Measurements from ENCODE around the gene MDN1. TPM values are rescaled to one million over a fixed set of nuclear protein-coding genes. Genes with fewer than 3 reads are reported as not detected.

MDN1 gene
- total RNA-seq, 1 donor, result 21.4 TPM

- H3K36me3 ChIP-seq (ENCODE audit: insufficient read depth, low read length), result peaks cover 82% of the 10 kb centered on the region
- no peak overlapping the region for H3K27ac ChIP-seq (ENCODE audit: low read depth, low read length)
- no peak for TF ChIP-seq CTCF (IDR thresholded peaks at IDR 0.05; ENCODE audit: extremely low read depth, low read depth, low read length)
- no peaks in the 10 kb centered on the region for H3K79me2 ChIP-seq (ENCODE audit: insufficient read depth, low read length)
- no peak for DNase-seq (ENCODE audit: insufficient read length, low spot score, missing footprints)
- H3K4me1 ChIP-seq (ENCODE audit: insufficient read depth, low read length), result no peaks in the 10 kb centered on the region
- no peak overlapping the region for H3K4me2 ChIP-seq (ENCODE audit: insufficient read depth, low read length)
- no peak overlapping the region for H2AFZ ChIP-seq (ENCODE audit: low read length)
- no peaks in the 10 kb centered on the region for H3K27me3 ChIP-seq (ENCODE audit: insufficient read depth, low read length)
- no peaks in the 10 kb centered on the region for H3K9me3 ChIP-seq (ENCODE audit: low read depth, low read length)
- H3K4me3 ChIP-seq (ENCODE audit: insufficient read depth, low read length), result no peak overlapping the region
- no peaks in the 10 kb centered on the region for H4K20me1 ChIP-seq (ENCODE audit: insufficient read depth, low read length)
Measured at GRCh38 chr6:89689732-89690131, 129.9 kb downstream of the MDN1 start.

- no peak for TF ChIP-seq CTCF (IDR thresholded peaks at IDR 0.05; ENCODE audit: extremely low read depth, low read depth, low read length)
- no peaks in the 10 kb centered on the region for H3K79me2 ChIP-seq (ENCODE audit: insufficient read depth, low read length)
- no peak for DNase-seq (ENCODE audit: insufficient read length, low spot score, missing footprints)
- no peaks in the 10 kb centered on the region for H3K27me3 ChIP-seq (ENCODE audit: insufficient read depth, low read length)
- no peak overlapping the region for H2AFZ ChIP-seq (ENCODE audit: low read length)
- no peaks in the 10 kb centered on the region for H4K20me1 ChIP-seq (ENCODE audit: insufficient read depth, low read length)
- no peaks in the 10 kb centered on the region for H3K9me3 ChIP-seq (ENCODE audit: low read depth, low read length)
- H3K27ac ChIP-seq (ENCODE audit: low read depth, low read length), result no peak overlapping the region
- no peak overlapping the region for H3K4me3 ChIP-seq (ENCODE audit: insufficient read depth, low read length)
- no peaks in the 10 kb centered on the region for H3K4me1 ChIP-seq (ENCODE audit: insufficient read depth, low read length)
- peaks cover 73% of the 10 kb centered on the region for H3K36me3 ChIP-seq (ENCODE audit: insufficient read depth, low read length)
- no peak overlapping the region for H3K4me2 ChIP-seq (ENCODE audit: insufficient read depth, low read length)
Measured at GRCh38 chr6:89688328-89688727, 131.3 kb downstream of the MDN1 start.

GRCh38 chr6:89685311-89685710 lies 134.3 kb downstream of the MDN1 start:
- Histone ChIP-seq H4K20me1 (ENCODE audit: insufficient read depth, low read length) (no peaks in the 10 kb centered on the region), H3K9me3 (ENCODE audit: low read depth, low read length) (no peaks in the 10 kb centered on the region), H2AFZ (ENCODE audit: low read length) (no peak overlapping the region), H3K4me1 (ENCODE audit: insufficient read depth, low read length) (no peaks in the 10 kb centered on the region), H3K27me3 (ENCODE audit: insufficient read depth, low read length) (no peaks in the 10 kb centered on the region), H3K4me2 (ENCODE audit: insufficient read depth, low read length) (no peak overlapping the region), H3K36me3 (ENCODE audit: insufficient read depth, low read length) (peaks cover 64% of the 10 kb centered on the region), H3K4me3 (ENCODE audit: insufficient read depth, low read length) (no peak overlapping the region), H3K79me2 (ENCODE audit: insufficient read depth, low read length) (no peaks in the 10 kb centered on the region), H3K27ac (ENCODE audit: low read depth, low read length) (no peak overlapping the region)
- DNase-seq (ENCODE audit: insufficient read length, low spot score, missing footprints), result no peak
- TF ChIP-seq CTCF (IDR thresholded peaks at IDR 0.05; ENCODE audit: extremely low read depth, low read depth, low read length), result no peak

- no peak overlapping the region for H3K4me2 ChIP-seq (ENCODE audit: insufficient read depth, low read length)
- no peak for TF ChIP-seq CTCF (IDR thresholded peaks at IDR 0.05; ENCODE audit: extremely low read depth, low read depth, low read length)
- no peaks in the 10 kb centered on the region for H3K9me3 ChIP-seq (ENCODE audit: low read depth, low read length)
- H3K36me3 ChIP-seq (ENCODE audit: insufficient read depth, low read length), result peaks cover 64% of the 10 kb centered on the region
- H4K20me1 ChIP-seq (ENCODE audit: insufficient read depth, low read length), result no peaks in the 10 kb centered on the region
- no peaks in the 10 kb centered on the region for H3K4me1 ChIP-seq (ENCODE audit: insufficient read depth, low read length)
- no peak overlapping the region for H3K27ac ChIP-seq (ENCODE audit: low read depth, low read length)
- no peak overlapping the region for H3K4me3 ChIP-seq (ENCODE audit: insufficient read depth, low read length)
- no peaks in the 10 kb centered on the region for H3K79me2 ChIP-seq (ENCODE audit: insufficient read depth, low read length)
- no peaks in the 10 kb centered on the region for H3K27me3 ChIP-seq (ENCODE audit: insufficient read depth, low read length)
- no peak for DNase-seq (ENCODE audit: insufficient read length, low spot score, missing footprints)
- no peak overlapping the region for H2AFZ ChIP-seq (ENCODE audit: low read length)
Measured at GRCh38 chr6:89682991-89683390, 136.6 kb downstream of the MDN1 start.

Data from osteoblast (primary cell).